Lower leg skin (tissue), 3 donors: ENCODE results near the gene SCMH1.

Source experiments
- CTCF ChIP-seq, 3 donors: fragments of 450-650 bp; IDR thresholded peaks; one replicate each; pipeline ENCODE4 v1.5.1; 2016; ENCODE audit warnings: antibody characterized with exemption in 3 of 3, mild to moderate bottlenecking in 3 of 3, moderate library complexity in 2 of 3
- POLR2A ChIP-seq, 2 donors: fragments of 450-650 bp; IDR thresholded peaks; one replicate each; pipeline ENCODE4 v1.6.1; 2016 to 2017; ENCODE audit warnings: antibody characterized with exemption in 2 of 2, mild to moderate bottlenecking in 1 of 2, moderate library complexity in 1 of 2

GRCh38 chr1:41260768-41261167 lies 18.7 kb upstream of the SCMH1 start:
- TF ChIP-seq CTCF (IDR thresholded peaks at IDR 0.05) = no peak
- no peak for TF ChIP-seq POLR2A (IDR thresholded peaks at IDR 0.05)
